HFFc6 (cell line): ENCODE results near the gene GNRHR. TPM values are rescaled to one million over a fixed set of nuclear protein-coding genes. Genes with fewer than 3 reads are reported as not detected.

Experiments
- DNase-seq: peaks from one replicate; pipeline ENCODE4 v3.0.0-alpha.2; 2018
- H3K27ac Mint-ChIP-seq: 2 replicates; pipeline ENCODE4 v1.8.0; 2020; ENCODE audit warnings: mild to moderate bottlenecking, mixed read lengths
- H3K27me3 Mint-ChIP-seq: 2 replicates; pipeline ENCODE4 v1.8.0; 2021; ENCODE audit warnings: mild to moderate bottlenecking, moderate library complexity, mixed read lengths; ENCODE audit not compliant: insufficient read depth
- H3K36me3 Mint-ChIP-seq: 2 replicates; pipeline ENCODE4 v1.8.0; 2021; ENCODE audit warnings: low read depth, mixed read lengths
- H3K4me1 Mint-ChIP-seq: 2 replicates; pipeline ENCODE4 v1.8.0; 2020; ENCODE audit warnings: low read depth, mixed read lengths
- H3K4me3 Mint-ChIP-seq: 2 replicates; pipeline ENCODE4 v1.8.0; 2020; ENCODE audit warnings: mild to moderate bottlenecking, moderate library complexity, mixed read lengths
- H3K9me3 Mint-ChIP-seq: 2 replicates; pipeline ENCODE4 v1.8.0; 2020; ENCODE audit warnings: mild to moderate bottlenecking, mixed read lengths
- CTCF ChIP-seq: fragments of 200-600 bp; sonication (generic); IDR thresholded peaks from 2 replicates; pipeline ENCODE4 v1.5.0; 2021; ENCODE audit warnings: antibody characterized with exemption, mild to moderate bottlenecking
- total RNA-seq, 6 experiments: library from RNA; stranded (reverse); fragmentation: NEBNext Ultra II Directional; extraction: Animal tissue kit (Norgen Biotek cat#: 25700); gene quantifications; 2 replicates in 1 of 6; 3 replicates in 5 of 6; pipeline ENCODE4 v1.2.3, GENCODE V29; 2021

GNRHR gene
- total RNA-seq, 6 experiments from 2014 or later, result not detected

GRCh38 chr4:67779631-67780030, 25.4 kb upstream of the GNRHR start:
- DNase-seq, result no peak
- H3K4me1 Mint-ChIP-seq, result peaks cover 6% of the 10 kb centered on the region
- no peaks in the 10 kb centered on the region for H3K9me3 Mint-ChIP-seq
- no peaks in the 10 kb centered on the region for H3K36me3 Mint-ChIP-seq
- H3K27me3 Mint-ChIP-seq, result no peaks in the 10 kb centered on the region; the same call in 1 of the 2 replicates
- TF ChIP-seq CTCF, result no peak
- no peak overlapping the region for H3K27ac Mint-ChIP-seq
- no peak overlapping the region for H3K4me3 Mint-ChIP-seq

- Mint-ChIP-seq H3K4me1 (peaks cover 6% of the 10 kb centered on the region), H3K9me3 (no peaks in the 10 kb centered on the region), H3K4me3 (no peak overlapping the region), H3K36me3 (no peaks in the 10 kb centered on the region), H3K27ac (no peak overlapping the region), H3K27me3 (no peaks in the 10 kb centered on the region)
- no peak for DNase-seq
- no peak for TF ChIP-seq CTCF
Observed at GRCh38 chr4:67776746-67777145, 22.6 kb upstream of the GNRHR start.

GRCh38 chr4:67770422-67770821, 16.2 kb upstream of the GNRHR start:
- H3K36me3 Mint-ChIP-seq, result no peaks in the 10 kb centered on the region
- DNase-seq, result no peak
- H3K4me1 Mint-ChIP-seq, result peaks cover 10% of the 10 kb centered on the region
- no peak for TF ChIP-seq CTCF
- H3K27me3 Mint-ChIP-seq, result no peaks in the 10 kb centered on the region
- no peak overlapping the region for H3K27ac Mint-ChIP-seq
- no peak overlapping the region for H3K4me3 Mint-ChIP-seq
- H3K9me3 Mint-ChIP-seq, result no peaks in the 10 kb centered on the region

- H3K4me3 Mint-ChIP-seq, result no peak overlapping the region
- H3K9me3 Mint-ChIP-seq, result no peaks in the 10 kb centered on the region
- DNase-seq, result no peak
- no peaks in the 10 kb centered on the region for H3K36me3 Mint-ChIP-seq
- no peak overlapping the region for H3K27ac Mint-ChIP-seq
- TF ChIP-seq CTCF, result no peak
- H3K27me3 Mint-ChIP-seq, result no peaks in the 10 kb centered on the region
- H3K4me1 Mint-ChIP-seq, result peaks cover 22% of the 10 kb centered on the region
Observed at GRCh38 chr4:67765928-67766327, 11.7 kb upstream of the GNRHR start.

GRCh38 chr4:67765401-67765800, 11.2 kb upstream of the GNRHR start:
- Mint-ChIP-seq H3K27ac (no peak overlapping the region), H3K4me1 (peaks cover 22% of the 10 kb centered on the region), H3K27me3 (no peaks in the 10 kb centered on the region), H3K36me3 (no peaks in the 10 kb centered on the region), H3K4me3 (no peak overlapping the region), H3K9me3 (no peaks in the 10 kb centered on the region)
- DNase-seq, result no peak
- TF ChIP-seq CTCF, result no peak

GRCh38 chr4:67764183-67764582, 10.0 kb upstream of the GNRHR start:
- DNase-seq, result no peak
- no peaks in the 10 kb centered on the region for H3K36me3 Mint-ChIP-seq
- H3K27ac Mint-ChIP-seq, result no peak overlapping the region
- H3K4me1 Mint-ChIP-seq, result peaks cover 22% of the 10 kb centered on the region
- no peaks in the 10 kb centered on the region for H3K27me3 Mint-ChIP-seq
- no peak for TF ChIP-seq CTCF
- no peaks in the 10 kb centered on the region for H3K9me3 Mint-ChIP-seq
- H3K4me3 Mint-ChIP-seq, result no peak overlapping the region
